Stimulated activated CD8-positive, alpha-beta memory T cell treated with anti-CD3 and anti-CD28 coated beads, Interleukin-4, amount 100 ng/mL, for 48 hours (primary cell): ENCODE measurements around the gene NFIX.

Experiments
- DNase-seq: peaks from one replicate; pipeline ENCODE4 v3.0.0-alpha.2; 2020

The NFIX gene

GRCh38 chr19:13115936-13116281 lies 120.6 kb downstream of the NFIX start:
- no peak for DNase-seq

- DNase-seq: peak; percentile 95
Observed at GRCh38 chr19:13116282-13117175, 121.3 kb downstream of the NFIX start, which contains the start of gene TRMT1. Gene TRMT1 (minus strand): TSS chr19:13116740. CDS start chr19:13116399, 341 bp downstream.

GRCh38 chr19:13117176-13117771 lies 122.0 kb downstream of the NFIX start:
- DNase-seq: no peak

GRCh38 chr19:13117772-13118423 lies 122.6 kb downstream of the NFIX start, which contains the start of gene NACC1:
Gene NACC1 (plus strand): TSS chr19:13118264. CDS start chr19:13135208, 16,944 bp downstream.
- DNase-seq: peak; percentile 92

GRCh38 chr19:13118424-13119193 lies 123.3 kb downstream of the NFIX start:
- peak; percentile 79 for DNase-seq

- no peak for DNase-seq
Observed at GRCh38 chr19:13119627-13120026, 124.4 kb downstream of the NFIX start.

GRCh38 chr19:13120031-13120430 lies 124.8 kb downstream of the NFIX start:
- DNase-seq: no peak

GRCh38 chr19:13120817-13121216 lies 125.5 kb downstream of the NFIX start:
- no peak for DNase-seq

- DNase-seq: peak; percentile 57
Observed at GRCh38 chr19:13121551-13122274, 126.4 kb downstream of the NFIX start.

- DNase-seq: peak; percentile 46
Observed at GRCh38 chr19:13122275-13122878, 127.1 kb downstream of the NFIX start.

GRCh38 chr19:13122980-13123957 lies 128.0 kb downstream of the NFIX start:
- no peak for DNase-seq

- DNase-seq: no peak
Observed at GRCh38 chr19:13127051-13127450, 131.8 kb downstream of the NFIX start.

- no peak for DNase-seq
Observed at GRCh38 chr19:13127811-13128575, 132.7 kb downstream of the NFIX start.

- no peak for DNase-seq
Observed at GRCh38 chr19:13128583-13128982, 133.3 kb downstream of the NFIX start.

- no peak for DNase-seq
Observed at GRCh38 chr19:13129384-13129783, 134.1 kb downstream of the NFIX start.

GRCh38 chr19:13130886-13131490 lies 135.7 kb downstream of the NFIX start:
- no peak for DNase-seq

GRCh38 chr19:13132471-13133180 lies 137.4 kb downstream of the NFIX start:
- DNase-seq: peak; percentile 76

- DNase-seq: no peak
Observed at GRCh38 chr19:13133241-13133870, 138.1 kb downstream of the NFIX start.
